Astrocyte of the cerebellum (primary cell): ENCODE measurements around the gene OR1L1.

Experiments
- DNase-seq: peaks from one replicate; pipeline ENCODE4 v3.0.0-alpha.2; 2011; ENCODE audit warnings: low read depth
- H3K4me3 ChIP-seq: 2 replicates; pipeline ENCODE4 v1.5.1; 2011; ENCODE audit warnings: mild to moderate bottlenecking, low read depth, low read length, moderate library complexity
- in situ Hi-C: cut with HindIII; loops from 2 replicates; pipeline ENCODE4 v1.10.0; 2017; ENCODE audit warnings: low sequenced_read_pairs
- TF ChIP-seq, protein P1 (sequence below): IDR thresholded peaks from 2 replicates; pipeline ENCODE4 v1.5.1; 2012; ENCODE audit warnings: low read length, low read depth, moderate library complexity, mild to moderate bottlenecking; ENCODE audit errors: missing control alignments

Gene OR1L1, protein sequence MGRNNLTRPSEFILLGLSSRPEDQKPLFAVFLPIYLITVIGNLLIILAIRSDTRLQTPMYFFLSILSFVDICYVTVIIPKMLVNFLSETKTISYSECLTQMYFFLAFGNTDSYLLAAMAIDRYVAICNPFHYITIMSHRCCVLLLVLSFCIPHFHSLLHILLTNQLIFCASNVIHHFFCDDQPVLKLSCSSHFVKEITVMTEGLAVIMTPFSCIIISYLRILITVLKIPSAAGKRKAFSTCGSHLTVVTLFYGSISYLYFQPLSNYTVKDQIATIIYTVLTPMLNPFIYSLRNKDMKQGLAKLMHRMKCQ

GRCh38 chr9:122661416-122661815, at the start of gene OR1L1:
TSS of gene OR1L1 (plus strand) at chr9:122661716. CDS start at chr9:122661716, 0 bp downstream.
- DNase-seq = no peak
- in situ Hi-C loops = no loop called here
- TF ChIP-seq, protein P1, sequence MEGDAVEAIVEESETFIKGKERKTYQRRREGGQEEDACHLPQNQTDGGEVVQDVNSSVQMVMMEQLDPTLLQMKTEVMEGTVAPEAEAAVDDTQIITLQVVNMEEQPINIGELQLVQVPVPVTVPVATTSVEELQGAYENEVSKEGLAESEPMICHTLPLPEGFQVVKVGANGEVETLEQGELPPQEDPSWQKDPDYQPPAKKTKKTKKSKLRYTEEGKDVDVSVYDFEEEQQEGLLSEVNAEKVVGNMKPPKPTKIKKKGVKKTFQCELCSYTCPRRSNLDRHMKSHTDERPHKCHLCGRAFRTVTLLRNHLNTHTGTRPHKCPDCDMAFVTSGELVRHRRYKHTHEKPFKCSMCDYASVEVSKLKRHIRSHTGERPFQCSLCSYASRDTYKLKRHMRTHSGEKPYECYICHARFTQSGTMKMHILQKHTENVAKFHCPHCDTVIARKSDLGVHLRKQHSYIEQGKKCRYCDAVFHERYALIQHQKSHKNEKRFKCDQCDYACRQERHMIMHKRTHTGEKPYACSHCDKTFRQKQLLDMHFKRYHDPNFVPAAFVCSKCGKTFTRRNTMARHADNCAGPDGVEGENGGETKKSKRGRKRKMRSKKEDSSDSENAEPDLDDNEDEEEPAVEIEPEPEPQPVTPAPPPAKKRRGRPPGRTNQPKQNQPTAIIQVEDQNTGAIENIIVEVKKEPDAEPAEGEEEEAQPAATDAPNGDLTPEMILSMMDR = no peak
- no peak within 1 kb of the TSS for H3K4me3 ChIP-seq

DNA sequence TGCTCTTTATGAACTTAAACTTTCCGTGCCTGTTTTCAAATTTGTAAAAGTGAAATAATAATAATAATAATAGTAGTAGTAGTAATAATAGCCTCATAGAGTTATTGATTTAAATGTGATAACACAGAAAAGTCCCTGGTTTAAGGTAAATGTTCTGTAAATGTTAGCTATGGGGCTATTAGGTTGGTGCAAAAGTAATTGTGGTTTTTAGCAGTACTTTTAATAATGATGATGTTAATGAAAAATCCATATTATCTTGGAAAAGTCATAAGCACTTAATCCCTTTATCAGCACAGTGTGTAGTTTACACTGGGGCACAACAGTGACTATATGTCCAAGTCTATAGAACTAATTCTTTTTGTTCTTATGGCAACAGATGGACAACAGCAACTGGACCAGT, 47.2 kb upstream of the OR1L1 start, which contains the start of gene OR1Q1:
Gene OR1Q1 (plus strand): TSS at position 377 of the 400 bp plus-strand sequence. CDS start 0 bp downstream, at position 377.
- in situ Hi-C loops = no loop called here
- H3K4me3 ChIP-seq = no peak within 1 kb of the TSS
- TF ChIP-seq, protein P1 = no peak
- DNase-seq = no peak

DNA sequence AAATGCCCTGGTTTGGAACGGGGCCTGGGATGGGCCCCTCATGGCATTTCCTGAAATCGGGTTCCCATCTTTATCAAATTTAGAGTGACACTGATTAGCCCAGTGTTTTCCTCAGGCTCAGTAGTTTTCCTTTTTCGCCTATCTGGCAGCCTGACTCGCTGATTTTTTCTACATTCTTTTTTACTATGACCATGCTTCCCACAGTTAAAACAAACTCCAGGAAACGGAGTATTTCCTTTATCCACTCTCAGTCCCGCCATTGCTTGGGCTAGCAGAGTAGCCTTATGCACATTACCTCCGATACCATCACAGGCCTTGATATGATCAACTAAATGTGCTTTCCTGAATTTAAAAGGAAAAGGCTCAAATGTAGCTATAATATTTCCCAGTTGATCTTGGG, 41.5 kb upstream of the OR1L1 start:
- H3K4me3 ChIP-seq = no peak overlapping the region
- DNase-seq = no peak
- TF ChIP-seq, protein P1 = no peak
- in situ Hi-C loops = no loop called here

- H3K4me3 ChIP-seq = no peak overlapping the region
- DNase-seq = no peak
- in situ Hi-C loops = no loop called here
These were observed 19.3 kb upstream of the OR1L1 start for GRCh38 chr9:122642226-122642625.

DNA sequence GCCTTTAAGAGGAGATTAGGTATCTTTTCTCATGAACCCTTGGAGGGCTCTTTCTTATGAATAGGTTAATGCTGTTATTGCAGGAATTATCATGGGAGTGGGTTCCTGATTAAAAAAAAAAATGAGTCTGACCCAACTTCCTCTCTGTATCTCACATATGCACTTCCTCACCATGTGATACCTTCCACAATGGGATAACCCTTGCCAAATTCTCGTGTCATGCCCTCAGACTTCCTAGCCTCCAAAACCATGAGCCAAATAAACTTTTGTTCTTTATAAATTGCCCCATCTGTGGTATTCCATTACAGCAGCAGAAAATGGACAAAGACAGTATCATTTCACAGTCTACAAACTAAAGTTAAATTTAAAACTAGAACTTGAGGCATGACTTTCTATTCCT, 5.1 kb upstream of the OR1L1 start:
- no peak for DNase-seq
- TF ChIP-seq, protein P1 = no peak

More at GRCh38 chr9:122642226-122642625, 19.3 kb upstream of the OR1L1 start:
- TF ChIP-seq, protein P1 = no peak

GRCh38 chr9:122657527-122657926, 4.0 kb upstream of the OR1L1 start, which contains the start of gene OR1B1:
TSS of gene OR1B1 (minus strand) at chr9:122657627.
- TF ChIP-seq, protein P1 = no peak
- H3K4me3 ChIP-seq = no peak within 1 kb of the TSS
- no peak for DNase-seq
- in situ Hi-C loops = no loop called here

More for the DNA sequence above, 5.1 kb upstream of the OR1L1 start:
- no peak overlapping the region for H3K4me3 ChIP-seq
- in situ Hi-C loops = no loop called here
